HL-60 (cell line): ENCODE results near the gene KRTAP10-7.

ENCODE experiments used
- CTCF ChIP-seq: IDR thresholded peaks from one replicate; pipeline ENCODE4 v1.5.1; 2011; ENCODE audit warnings: low read length, control low read depth, inconsistent platforms; ENCODE audit not compliant: insufficient read depth
- GABPA ChIP-seq: IDR thresholded peaks from 2 replicates; pipeline ENCODE4 v1.6.1; 2012; ENCODE audit warnings: low read depth
- POLR2AphosphoS5 ChIP-seq: IDR thresholded peaks from 2 replicates; pipeline ENCODE4 v1.6.1; 2012; ENCODE audit warnings: low read depth
- REST ChIP-seq: IDR thresholded peaks from 2 replicates; pipeline ENCODE4 v1.6.1; 2012; ENCODE audit warnings: low read depth; ENCODE audit not compliant: insufficient replicate concordance

- TF ChIP-seq CTCF (no peak), GABPA (no peak), POLR2AphosphoS5 (no peak), REST (no peak)
These were observed 5.9 kb upstream of the KRTAP10-7 start for GRCh38 chr21:44594406-44594916.
